Transverse colon (tissue), 4 donors: ENCODE measurements around the gene UNC5A. TPM values are rescaled to one million over a fixed set of nuclear protein-coding genes. Genes with fewer than 3 reads are reported as not detected.

Source experiments
- DNase-seq: peaks from one replicate; pipeline ENCODE4 v3.0.0-alpha.2; 2019
- H3K27ac ChIP-seq, 4 donors: fragments of 200-600 bp; sonication (generic); 2 replicates each; pipeline ENCODE4 v1.5.1; 2016 to 2018; ENCODE audit warnings: inconsistent platforms in 4 of 4
- H3K27me3 ChIP-seq: fragments of 200-600 bp; sonication (generic); 2 replicates; pipeline ENCODE4 v1.5.1; 2017; ENCODE audit warnings: inconsistent platforms
- H3K36me3 ChIP-seq, 4 donors: fragments of 200-600 bp; sonication (generic); 2 replicates each; pipeline ENCODE4 v1.5.1; 2017 to 2019; ENCODE audit warnings: inconsistent platforms in 4 of 4
- H3K4me1 ChIP-seq, 4 donors: fragments of 200-600 bp; sonication (generic); 2 replicates each; pipeline ENCODE4 v1.5.1; 2017 to 2020; ENCODE audit warnings: inconsistent platforms in 4 of 4
- H3K4me3 ChIP-seq, 4 donors: fragments of 200-600 bp; sonication (generic); 1 replicate in 1 of 4; 2 replicates in 3 of 4; pipeline versions ENCODE4 v1.5.1 to v1.6.1; 2017 to 2019; ENCODE audit warnings: inconsistent platforms in 4 of 4
- H3K9me3 ChIP-seq, 2 donors: fragments of 200-600 bp; sonication (generic); 2 replicates each; pipeline ENCODE4 v1.5.1; 2017 to 2019; ENCODE audit warnings: inconsistent platforms in 2 of 2
- CTCF ChIP-seq, 5 experiments: fragments of 200-600 bp in 3 of 5; fragments of 450-650 bp in 2 of 5; sonication (generic) in 3 of 5; IDR thresholded peaks; 1 replicate in 2 of 5; 2 replicates in 3 of 5; pipeline ENCODE4 v1.5.1; 2016 to 2017; ENCODE audit warnings: antibody characterized with exemption in 5 of 5, inconsistent platforms in 3 of 5, mild to moderate bottlenecking in 2 of 5, moderate library complexity in 1 of 5
- EP300 ChIP-seq: sonication (generic); formaldehyde crosslinking; IDR thresholded peaks from one replicate; pipeline ENCODE4 v1.6.1; 2017; ENCODE audit warnings: antibody characterized with exemption, low read depth
- POLR2A ChIP-seq: fragments of 450-650 bp; IDR thresholded peaks from one replicate; pipeline ENCODE4 v1.6.1; 2016; ENCODE audit warnings: antibody characterized with exemption, mild to moderate bottlenecking, moderate library complexity
- POLR2AphosphoS5 ChIP-seq, 3 donors: sonication (generic); formaldehyde crosslinking; IDR thresholded peaks; one replicate each; pipeline ENCODE4 v1.6.1; 2016; ENCODE audit warnings: antibody characterized with exemption in 3 of 3
- WGBS, 2 donors: methylation state at CpG; one replicate each; pipeline ENCODE4 v1.1.5; 2018; ENCODE audit warnings: low coverage in 1 of 2; 5-methylcytosine and 5-hydroxymethylcytosine counted together
- in situ Hi-C, 4 donors: fragments of 200-750 bp; cut with MboI; loops; one replicate each; pipeline versions ENCODE4 v1.15.0 to v1.15.1; 2017; ENCODE audit warnings: low sequenced_read_pairs in 3 of 4, low pct_ligation_motif_present in 1 of 4, low pct_unique_long_range_greater_than_20kb in 1 of 4
- intact Hi-C: fragments of 100-400 bp; cut with DNase I; formaldehyde crosslinking; loops from one replicate; pipeline ENCODE4 v1.15.1; 2023; ENCODE audit warnings: low total_unique reads
- total RNA-seq, 4 donors: library from RNA; depleted of rRNA; stranded (reverse); fragments of >200 nt; gene quantifications; one replicate each; pipeline ENCODE4 v1.1.0, GENCODE V29; 2016

UNC5A gene
- total RNA-seq, 4 donors from 2014 or later, result 0.32 TPM; not detected in 3

- no peaks in the 10 kb centered on the region for H3K4me1 ChIP-seq
- H3K27me3 ChIP-seq, result no peaks in the 10 kb centered on the region
- 85 to 88% methylated on average over 1 of the region's 1 CpG for WGBS, 2 donors
- intact Hi-C loops, result no loop called here
- in situ Hi-C loops, result no loop called here
- TF ChIP-seq EP300 (no peak), POLR2A (no peak), POLR2AphosphoS5 (IDR thresholded peaks at IDR 0.05) (no peak), CTCF (IDR thresholded peaks at IDR 0.05) (no peak)
- peaks cover 0 to 15% (median 0%) of the 10 kb centered on the region in 4 donors for H3K36me3 ChIP-seq
- no peaks in the 10 kb centered on the region for H3K9me3 ChIP-seq
- DNase-seq, result no peak
- H3K27ac ChIP-seq, result no peak overlapping the region
- H3K4me3 ChIP-seq, result no peak overlapping the region
These were observed 119.3 kb downstream of the UNC5A start for GRCh38 chr5:176929654-176930053.

Other genes starting within 250 kb of the UNC5A start
- gene GPRIN1, start 200.4 kb upstream of the UNC5A start, total RNA-seq, result 1 to 10 TPM; 1.6 to 9.7 (median 3.6) TPM
- not detected for gene SNCB, start 180.0 kb upstream of the UNC5A start, total RNA-seq
- gene EIF4E1B, start 179.9 kb upstream of the UNC5A start, total RNA-seq, result not detected
- gene TSPAN17, start 163.1 kb upstream of the UNC5A start, total RNA-seq, result 100 to 1,000 TPM in 1 of 4 donors, 10 to 100 TPM in 3; 27.2 to 227 (median 36.1) TPM
- gene HK3, start 88.8 kb downstream of the UNC5A start, total RNA-seq, result 1 to 10 TPM; 2.6 to 6.0 (median 4.7) TPM
- 100 to 1,000 TPM in 1 of 4 donors, 10 to 100 TPM in 3; 25.1 to 213 (median 34.6) TPM for gene UIMC1, start 196.2 kb downstream of the UNC5A start, total RNA-seq
- gene ZNF346, start 212.1 kb downstream of the UNC5A start, total RNA-seq, result 10 to 100 TPM; 10.1 to 19.5 (median 12.6) TPM